Neural cell (in vitro differentiated cells): ENCODE data around the gene TNFRSF17. TPM values are rescaled to one million over a fixed set of nuclear protein-coding genes. Genes with fewer than 3 reads are reported as not detected.

ENCODE experiments used
- H2AFZ ChIP-seq: fragments of 200-600, 300-800 bp; sonication (generic), shearing (Covaris generic); 2 replicates; pipeline ENCODE4 v1.6.0; 2014; ENCODE audit warnings: low read depth, mild to moderate bottlenecking, antibody characterized with exemption, low read length, moderate library complexity
- H3F3A ChIP-seq: fragments of 200-600 bp; shearing (Covaris generic); 2 replicates; pipeline ENCODE4 v1.6.1; 2016; ENCODE audit warnings: mild to moderate bottlenecking, moderate library complexity, mixed read lengths, antibody characterized with exemption, low read length; ENCODE audit not compliant: insufficient read depth, poor library complexity, severe bottlenecking
- H3K27ac ChIP-seq: fragments of 200-600, 300-800 bp; sonication (generic), shearing (Covaris generic); 2 replicates; pipeline ENCODE4 v1.5.1; 2014; ENCODE audit warnings: mild to moderate bottlenecking, low read length, moderate library complexity
- H3K27me3 ChIP-seq: fragments of 300-800, 200-600 bp; sonication (generic), shearing (Covaris generic); 2 replicates; pipeline ENCODE4 v1.6.0; 2014; ENCODE audit warnings: mild to moderate bottlenecking, low read depth, low read length, moderate library complexity; ENCODE audit not compliant: insufficient read depth
- H3K36me3 ChIP-seq: fragments of 300-800, 200-600 bp; sonication (generic), shearing (Covaris generic); 2 replicates; pipeline ENCODE4 v1.5.1; 2014; ENCODE audit warnings: mild to moderate bottlenecking, antibody characterized with exemption, low read length, moderate library complexity; ENCODE audit not compliant: insufficient read depth
- H3K4me2 ChIP-seq: fragments of 300-800, 200-600 bp; sonication (generic), shearing (Covaris generic); 2 replicates; pipeline ENCODE4 v1.6.0; 2014; ENCODE audit warnings: mild to moderate bottlenecking, low read length
- H3K4me3 ChIP-seq: fragments of 300-800, 200-600 bp; sonication (generic), shearing (Covaris generic); 2 replicates; pipeline ENCODE4 v1.5.1; 2014; ENCODE audit warnings: mild to moderate bottlenecking, low read length, moderate library complexity
- H3K79me2 ChIP-seq: fragments of 200-600 bp; shearing (Covaris generic); replicated peaks from 2 replicates; pipeline ENCODE4 v1.6.0; 2014; ENCODE audit warnings: mild to moderate bottlenecking, low read length, moderate library complexity; ENCODE audit not compliant: insufficient read depth
- H3K9ac ChIP-seq: fragments of 300-800, 200-600 bp; sonication (generic), shearing (Covaris generic); 2 replicates; pipeline ENCODE4 v1.6.1; 2016; ENCODE audit warnings: mild to moderate bottlenecking, low read length, mixed read lengths
- H3K9me2 ChIP-seq: fragments of 200-600 bp; shearing (Covaris generic); 2 replicates; pipeline ENCODE4 v1.6.1; 2016; ENCODE audit warnings: mild to moderate bottlenecking, low read length, mixed read lengths; ENCODE audit not compliant: insufficient read depth
- H3K9me3 ChIP-seq: fragments of 200-600, 300-800 bp; sonication (generic), shearing (Covaris generic); 2 replicates; pipeline ENCODE4 v1.6.1; 2016; ENCODE audit warnings: mild to moderate bottlenecking, mixed run types, low read length, moderate library complexity, mixed read lengths
- H4K20me1 ChIP-seq: fragments of 200-600 bp; shearing (Covaris generic); 2 replicates; pipeline ENCODE4 v1.6.1; 2016; ENCODE audit warnings: mild to moderate bottlenecking, mixed run types; ENCODE audit not compliant: insufficient read depth
- CTCF ChIP-seq: fragments of 450-650 bp; IDR thresholded peaks from 2 replicates; pipeline ENCODE4 v1.5.1; 2014; ENCODE audit warnings: antibody characterized with exemption, mild to moderate bottlenecking, moderate library complexity; ENCODE audit not compliant: poor library complexity, severe bottlenecking
- EP300 ChIP-seq: fragments of 450-650 bp; conservative IDR thresholded peaks from 2 replicates; pipeline ENCODE4 v1.6.1; 2014; ENCODE audit warnings: antibody characterized with exemption, mild to moderate bottlenecking, moderate library complexity; ENCODE audit not compliant: poor library complexity, severe bottlenecking
- EZH2 ChIP-seq: fragments of 200-600, 300-800 bp; shearing (Covaris generic), sonication (generic); IDR thresholded peaks from 2 replicates; pipeline ENCODE4 v1.6.1; 2014; ENCODE audit warnings: antibody characterized with exemption, low read length, borderline replicate concordance, mild to moderate bottlenecking; ENCODE audit not compliant: insufficient read depth, poor library complexity, severe bottlenecking
- MXI1 ChIP-seq: fragments of 450-650 bp; conservative IDR thresholded peaks from 2 replicates; pipeline ENCODE4 v1.6.1; 2014; ENCODE audit warnings: antibody characterized with exemption, mild to moderate bottlenecking; ENCODE audit not compliant: poor library complexity, severe bottlenecking
- POLR2AphosphoS5 ChIP-seq: IDR thresholded peaks from 2 replicates; pipeline ENCODE4 v1.6.1; 2012
- RAD21 ChIP-seq: fragments of 450-650 bp; conservative IDR thresholded peaks from 2 replicates; pipeline ENCODE4 v1.6.1; 2014; ENCODE audit warnings: antibody characterized with exemption, mild to moderate bottlenecking, moderate library complexity
- SMC3 ChIP-seq: fragments of 450-650 bp; conservative IDR thresholded peaks from 2 replicates; pipeline ENCODE4 v1.6.1; 2014; ENCODE audit warnings: antibody characterized with exemption, mild to moderate bottlenecking, moderate library complexity; ENCODE audit not compliant: poor library complexity
- TAF1 ChIP-seq: IDR thresholded peaks from 2 replicates; pipeline ENCODE4 v1.6.1; 2012; ENCODE audit warnings: low read depth
- polyA plus RNA-seq: library from polyadenylated mRNA; depleted of rRNA; stranded (reverse); fragments of >200 nt; gene quantifications from 2 replicates; pipeline ENCODE4 v1.2.3, GENCODE V29; 2014
- TF ChIP-seq, protein P1 (sequence below): IDR thresholded peaks from 2 replicates; pipeline ENCODE4 v1.6.1; 2012; ENCODE audit warnings: borderline replicate concordance

TNFRSF17 gene
- polyA plus RNA-seq, 1 donor from 2014 or later = not detected

GRCh38 chr16:12011565-12011964, 46.6 kb downstream of the TNFRSF17 start:
- no peaks in the 10 kb centered on the region for H3K27me3 ChIP-seq
- H3K4me3 ChIP-seq = no peak overlapping the region
- no peaks in the 10 kb centered on the region for H3K9me3 ChIP-seq
- no peaks in the 10 kb centered on the region for H4K20me1 ChIP-seq
- no peaks in the 10 kb centered on the region for H3K36me3 ChIP-seq
- H3K9ac ChIP-seq = no peak overlapping the region
- no peak overlapping the region for H2AFZ ChIP-seq
- H3K79me2 ChIP-seq = no peaks in the 10 kb centered on the region
- TF ChIP-seq SMC3 = no peak
- TF ChIP-seq RAD21 = no peak
- TF ChIP-seq EP300 = no peak
- TF ChIP-seq, protein P1, sequence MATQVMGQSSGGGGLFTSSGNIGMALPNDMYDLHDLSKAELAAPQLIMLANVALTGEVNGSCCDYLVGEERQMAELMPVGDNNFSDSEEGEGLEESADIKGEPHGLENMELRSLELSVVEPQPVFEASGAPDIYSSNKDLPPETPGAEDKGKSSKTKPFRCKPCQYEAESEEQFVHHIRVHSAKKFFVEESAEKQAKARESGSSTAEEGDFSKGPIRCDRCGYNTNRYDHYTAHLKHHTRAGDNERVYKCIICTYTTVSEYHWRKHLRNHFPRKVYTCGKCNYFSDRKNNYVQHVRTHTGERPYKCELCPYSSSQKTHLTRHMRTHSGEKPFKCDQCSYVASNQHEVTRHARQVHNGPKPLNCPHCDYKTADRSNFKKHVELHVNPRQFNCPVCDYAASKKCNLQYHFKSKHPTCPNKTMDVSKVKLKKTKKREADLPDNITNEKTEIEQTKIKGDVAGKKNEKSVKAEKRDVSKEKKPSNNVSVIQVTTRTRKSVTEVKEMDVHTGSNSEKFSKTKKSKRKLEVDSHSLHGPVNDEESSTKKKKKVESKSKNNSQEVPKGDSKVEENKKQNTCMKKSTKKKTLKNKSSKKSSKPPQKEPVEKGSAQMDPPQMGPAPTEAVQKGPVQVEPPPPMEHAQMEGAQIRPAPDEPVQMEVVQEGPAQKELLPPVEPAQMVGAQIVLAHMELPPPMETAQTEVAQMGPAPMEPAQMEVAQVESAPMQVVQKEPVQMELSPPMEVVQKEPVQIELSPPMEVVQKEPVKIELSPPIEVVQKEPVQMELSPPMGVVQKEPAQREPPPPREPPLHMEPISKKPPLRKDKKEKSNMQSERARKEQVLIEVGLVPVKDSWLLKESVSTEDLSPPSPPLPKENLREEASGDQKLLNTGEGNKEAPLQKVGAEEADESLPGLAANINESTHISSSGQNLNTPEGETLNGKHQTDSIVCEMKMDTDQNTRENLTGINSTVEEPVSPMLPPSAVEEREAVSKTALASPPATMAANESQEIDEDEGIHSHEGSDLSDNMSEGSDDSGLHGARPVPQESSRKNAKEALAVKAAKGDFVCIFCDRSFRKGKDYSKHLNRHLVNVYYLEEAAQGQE = no peak
- TF ChIP-seq MXI1 = no peak
- TF ChIP-seq CTCF = no peak
- no peak for TF ChIP-seq EZH2
- TF ChIP-seq TAF1 = no peak
- no peak for TF ChIP-seq POLR2AphosphoS5
- no peak overlapping the region for H3K4me2 ChIP-seq
- no peaks in the 10 kb centered on the region for H3K9me2 ChIP-seq
- no peaks in the 10 kb centered on the region for H3F3A ChIP-seq
- H3K27ac ChIP-seq = no peak overlapping the region

GRCh38 chr16:12016291-12016947, 51.4 kb downstream of the TNFRSF17 start:
- no peak overlapping the region for H3K4me2 ChIP-seq

More at GRCh38 chr16:12016291-12016947, 51.4 kb downstream of the TNFRSF17 start:
- Histone ChIP-seq H3K36me3 (no peaks in the 10 kb centered on the region), H3K27me3 (no peaks in the 10 kb centered on the region), H2AFZ (no peak overlapping the region), H4K20me1 (no peaks in the 10 kb centered on the region), H3K4me3 (no peak overlapping the region), H3K27ac (no peak overlapping the region), H3K9me3 (no peaks in the 10 kb centered on the region), H3K9ac (no peak overlapping the region), H3K9me2 (no peaks in the 10 kb centered on the region), H3F3A (no peaks in the 10 kb centered on the region), H3K79me2 (no peaks in the 10 kb centered on the region)
- TF ChIP-seq EP300 (no peak), TAF1 (no peak), EZH2 (no peak), POLR2AphosphoS5 (no peak)
